ENCODE measurements around the gene ATP10A. TPM values are rescaled to one million over a fixed set of nuclear protein-coding genes. Genes with fewer than 3 reads are reported as not detected.
A peak's percentile ranks its signal among the peaks of the same experiment; 100 is the strongest.

Gene ATP10A
- total RNA-seq, 1 donor from 2014 or later = 0.26 TPM

- Histone ChIP-seq H3K27me3 (ENCODE audit: control insufficient read depth, insufficient read depth, low read length) (no peaks in the 10 kb centered on the region), H3K4me3 (ENCODE audit: low read depth, low read length) (no peak overlapping the region), H3K36me3 (ENCODE audit: control insufficient read depth, insufficient read depth, low read length) (no peaks in the 10 kb centered on the region)
- no peak for TF ChIP-seq CTCF (IDR thresholded peaks at IDR 0.05; ENCODE audit: insufficient read depth, low read length, severe bottlenecking)
- FAIRE-seq (no peak), DNase-seq (ENCODE audit: low read depth) (peak; percentile 50)
These were observed 36.7 kb upstream of the ATP10A start for GRCh38 chr15:25899870-25900269.

GRCh38 chr15:25897658-25898057 lies 34.5 kb upstream of the ATP10A start:
- H3K27me3 ChIP-seq (ENCODE audit: control insufficient read depth, insufficient read depth, low read length) = no peaks in the 10 kb centered on the region
- no peak for TF ChIP-seq CTCF (IDR thresholded peaks at IDR 0.05; ENCODE audit: insufficient read depth, low read length, severe bottlenecking)
- FAIRE-seq (no peak), DNase-seq (ENCODE audit: low read depth) (no peak)
- H3K4me3 ChIP-seq (ENCODE audit: low read depth, low read length) = no peak overlapping the region
- H3K36me3 ChIP-seq (ENCODE audit: control insufficient read depth, insufficient read depth, low read length) = no peaks in the 10 kb centered on the region

GRCh38 chr15:25894371-25894902 lies 31.3 kb upstream of the ATP10A start:
- H3K36me3 ChIP-seq (ENCODE audit: control insufficient read depth, insufficient read depth, low read length) = no peaks in the 10 kb centered on the region
- DNase-seq (ENCODE audit: low read depth) = peak; percentile 47
- peak; percentile 66 for FAIRE-seq
- no peak for TF ChIP-seq CTCF (IDR thresholded peaks at IDR 0.05; ENCODE audit: insufficient read depth, low read length, severe bottlenecking)
- H3K4me3 ChIP-seq (ENCODE audit: low read depth, low read length) = no peak overlapping the region
- no peaks in the 10 kb centered on the region for H3K27me3 ChIP-seq (ENCODE audit: control insufficient read depth, insufficient read depth, low read length)

DNA sequence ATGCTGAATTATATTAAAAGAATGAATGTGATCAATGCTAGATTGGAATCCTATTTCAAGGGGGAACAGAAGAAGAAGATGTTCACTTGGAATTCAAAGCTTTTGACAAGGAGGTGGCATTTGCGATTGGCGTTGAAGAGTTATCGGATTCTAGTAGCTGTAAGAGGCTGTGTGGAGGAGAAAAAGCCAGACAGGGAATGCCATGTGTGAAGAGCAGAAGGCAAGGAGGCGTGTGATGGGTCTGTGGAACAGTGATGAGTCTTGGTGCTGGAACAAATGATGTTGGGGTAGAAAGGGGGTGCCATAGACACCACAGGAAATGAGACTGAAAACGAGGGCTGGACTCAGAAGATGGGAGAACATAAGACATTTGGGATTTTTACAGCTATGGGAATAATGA lies 30.5 kb upstream of the ATP10A start:
- Histone ChIP-seq H3K4me3 (ENCODE audit: low read depth, low read length) (no peak overlapping the region), H3K36me3 (ENCODE audit: control insufficient read depth, insufficient read depth, low read length) (no peaks in the 10 kb centered on the region), H3K27me3 (ENCODE audit: control insufficient read depth, insufficient read depth, low read length) (no peaks in the 10 kb centered on the region)
- no peak for DNase-seq (ENCODE audit: low read depth)
- no peak for FAIRE-seq
- no peak for TF ChIP-seq CTCF (IDR thresholded peaks at IDR 0.05; ENCODE audit: insufficient read depth, low read length, severe bottlenecking)

DNA sequence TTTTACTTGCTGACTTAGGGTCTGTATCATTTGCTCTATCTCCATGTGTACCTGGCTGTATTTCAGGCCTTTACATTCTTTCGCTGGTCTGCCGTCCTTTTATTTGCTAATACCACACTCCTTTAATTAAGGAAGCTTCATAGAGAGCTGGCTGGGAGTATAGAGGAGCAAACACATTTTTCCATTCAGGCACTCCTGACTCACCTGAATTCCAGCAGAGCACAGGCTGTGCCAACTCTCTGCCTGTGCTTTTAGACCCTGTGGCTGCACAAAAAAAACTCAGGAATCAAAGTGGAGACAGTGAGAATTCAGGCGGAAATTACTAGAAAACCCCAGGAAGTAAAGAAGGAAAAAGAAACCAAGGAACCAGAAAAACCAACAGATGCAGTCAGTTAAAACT lies 29.0 kb upstream of the ATP10A start:
- FAIRE-seq (no peak), DNase-seq (ENCODE audit: low read depth) (peak; percentile 59)
- Histone ChIP-seq H3K27me3 (ENCODE audit: control insufficient read depth, insufficient read depth, low read length) (no peaks in the 10 kb centered on the region), H3K4me3 (ENCODE audit: low read depth, low read length) (no peak overlapping the region), H3K36me3 (ENCODE audit: control insufficient read depth, insufficient read depth, low read length) (no peaks in the 10 kb centered on the region)
- TF ChIP-seq CTCF (IDR thresholded peaks at IDR 0.05; ENCODE audit: insufficient read depth, low read length, severe bottlenecking) = no peak

GRCh38 chr15:25891081-25891480 lies 28.0 kb upstream of the ATP10A start:
- H3K27me3 ChIP-seq (ENCODE audit: control insufficient read depth, insufficient read depth, low read length) = no peaks in the 10 kb centered on the region
- TF ChIP-seq CTCF (IDR thresholded peaks at IDR 0.05; ENCODE audit: insufficient read depth, low read length, severe bottlenecking) = no peak
- no peak for DNase-seq (ENCODE audit: low read depth)
- H3K4me3 ChIP-seq (ENCODE audit: low read depth, low read length) = no peak overlapping the region
- H3K36me3 ChIP-seq (ENCODE audit: control insufficient read depth, insufficient read depth, low read length) = no peaks in the 10 kb centered on the region
- no peak for FAIRE-seq

Data from bronchial epithelial cell (primary cell).